ENCODE data around the gene PIK3CB. TPM values are rescaled to one million over a fixed set of nuclear protein-coding genes. Genes with fewer than 3 reads are reported as not detected.

PIK3CB gene
- total RNA-seq, 1 experiment from 2014 or later = 73.9 TPM

DNA sequence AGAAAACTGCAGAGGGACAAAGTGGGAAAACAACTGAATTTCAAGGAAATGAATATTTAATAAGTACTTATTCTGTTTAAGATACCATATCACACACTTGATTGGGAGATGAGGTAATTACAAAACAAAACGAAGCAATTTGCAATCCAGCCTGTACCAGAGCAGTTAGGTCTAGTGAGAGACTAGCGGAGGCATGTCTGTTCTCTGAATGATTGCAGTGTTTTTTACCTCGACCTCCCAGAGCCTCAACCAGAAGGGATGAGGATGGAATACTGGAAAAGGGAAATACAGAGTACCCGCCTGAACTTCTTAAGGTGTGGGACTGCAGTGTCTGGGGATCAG lies 59.5 kb downstream of the PIK3CB start:
- Histone ChIP-seq H3K9me3 (ENCODE audit: control insufficient read depth, insufficient read depth, low read depth, low read length) (no peaks in the 10 kb centered on the region), H3K27ac (ENCODE audit: low read length) (peak overlapping the region; percentile 50), H3K27me3 (ENCODE audit: control insufficient read depth, insufficient read depth, low read length) (no peaks in the 10 kb centered on the region), H3K36me3 (ENCODE audit: control insufficient read depth, insufficient read depth, low read length) (no peaks in the 10 kb centered on the region), H3K4me1 (ENCODE audit: control insufficient read depth, insufficient read depth, low read length) (peaks cover 14% of the 10 kb centered on the region), H3K4me3 (ENCODE audit: low read depth in 2 of 2, low read length in 2 of 2) (no peak overlapping the region)
- DNase-seq (ENCODE audit: low read depth, low spot score) = no peak
- TF ChIP-seq TCF7L2 (IDR thresholded peaks at IDR 0.05; ENCODE audit: low read depth, low read length) (no peak), POLR2AphosphoS5 (IDR thresholded peaks at IDR 0.05; ENCODE audit: low read depth, low read length) (no peak), SIN3A (IDR thresholded peaks at IDR 0.05; ENCODE audit: borderline replicate concordance, insufficient read depth, low read depth, low read length) (no peak), CTCF (IDR thresholded peaks at IDR 0.05) (no peak)
- TF ChIP-seq, protein P1, sequence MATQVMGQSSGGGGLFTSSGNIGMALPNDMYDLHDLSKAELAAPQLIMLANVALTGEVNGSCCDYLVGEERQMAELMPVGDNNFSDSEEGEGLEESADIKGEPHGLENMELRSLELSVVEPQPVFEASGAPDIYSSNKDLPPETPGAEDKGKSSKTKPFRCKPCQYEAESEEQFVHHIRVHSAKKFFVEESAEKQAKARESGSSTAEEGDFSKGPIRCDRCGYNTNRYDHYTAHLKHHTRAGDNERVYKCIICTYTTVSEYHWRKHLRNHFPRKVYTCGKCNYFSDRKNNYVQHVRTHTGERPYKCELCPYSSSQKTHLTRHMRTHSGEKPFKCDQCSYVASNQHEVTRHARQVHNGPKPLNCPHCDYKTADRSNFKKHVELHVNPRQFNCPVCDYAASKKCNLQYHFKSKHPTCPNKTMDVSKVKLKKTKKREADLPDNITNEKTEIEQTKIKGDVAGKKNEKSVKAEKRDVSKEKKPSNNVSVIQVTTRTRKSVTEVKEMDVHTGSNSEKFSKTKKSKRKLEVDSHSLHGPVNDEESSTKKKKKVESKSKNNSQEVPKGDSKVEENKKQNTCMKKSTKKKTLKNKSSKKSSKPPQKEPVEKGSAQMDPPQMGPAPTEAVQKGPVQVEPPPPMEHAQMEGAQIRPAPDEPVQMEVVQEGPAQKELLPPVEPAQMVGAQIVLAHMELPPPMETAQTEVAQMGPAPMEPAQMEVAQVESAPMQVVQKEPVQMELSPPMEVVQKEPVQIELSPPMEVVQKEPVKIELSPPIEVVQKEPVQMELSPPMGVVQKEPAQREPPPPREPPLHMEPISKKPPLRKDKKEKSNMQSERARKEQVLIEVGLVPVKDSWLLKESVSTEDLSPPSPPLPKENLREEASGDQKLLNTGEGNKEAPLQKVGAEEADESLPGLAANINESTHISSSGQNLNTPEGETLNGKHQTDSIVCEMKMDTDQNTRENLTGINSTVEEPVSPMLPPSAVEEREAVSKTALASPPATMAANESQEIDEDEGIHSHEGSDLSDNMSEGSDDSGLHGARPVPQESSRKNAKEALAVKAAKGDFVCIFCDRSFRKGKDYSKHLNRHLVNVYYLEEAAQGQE (IDR thresholded peaks at IDR 0.05; ENCODE audit: insufficient read depth in 1 of 2, low read depth in 2 of 2, low read length in 1 of 2) = no peak
- in situ Hi-C loops (cut with HindIII; ENCODE audit: low pct_unique_long_range_greater_than_20kb, low sequenced_read_pairs) = no loop called here
- BruUV-seq (replicated peaks) = no TSS peak
- intact Hi-C loops (cut with micrococcal nuclease; ENCODE audit: unreplicated experiment) = no loop called here
- ChIA-PET POLR2A (no interaction called here), CTCF (interaction anchor here (1.5 kb wide), 1 partner anchor 141 kb away, joined by 5 read pairs; no protein-coding TSS in a partner anchor)
- ATAC-seq = no peak

- BruUV-seq (replicated peaks) = no TSS peak
- CTCF ChIA-PET = interaction anchor here (1.5 kb wide), 1 partner anchor 141 kb away, joined by 5 read pairs; no protein-coding TSS in a partner anchor
Observed at GRCh38 chr3:138774529-138775253, 60.0 kb downstream of the PIK3CB start.

More at GRCh38 chr3:138774529-138775253, 60.0 kb downstream of the PIK3CB start:
- TF ChIP-seq SIN3A (IDR thresholded peaks at IDR 0.05; ENCODE audit: borderline replicate concordance, insufficient read depth, low read depth, low read length) = no peak
- TF ChIP-seq TCF7L2 (IDR thresholded peaks at IDR 0.05; ENCODE audit: low read depth, low read length) = no peak
- TF ChIP-seq, protein P1 (IDR thresholded peaks at IDR 0.05; ENCODE audit: insufficient read depth in 1 of 2, low read depth in 2 of 2, low read length in 1 of 2) = no peak
- TF ChIP-seq CTCF (IDR thresholded peaks at IDR 0.05) = no peak
- TF ChIP-seq POLR2AphosphoS5 (IDR thresholded peaks at IDR 0.05; ENCODE audit: low read depth, low read length) = no peak
- POLR2A ChIA-PET = no interaction called here
- no peaks in the 10 kb centered on the region for H3K36me3 ChIP-seq (ENCODE audit: control insufficient read depth, insufficient read depth, low read length)
- intact Hi-C loops (cut with micrococcal nuclease; ENCODE audit: unreplicated experiment) = no loop called here
- peaks cover 1% of the 10 kb centered on the region; the same call in 1 of the 2 replicates for H3K9me3 ChIP-seq (ENCODE audit: control insufficient read depth, insufficient read depth, low read depth, low read length)
- ATAC-seq (peak; percentile 94), DNase-seq (ENCODE audit: low read depth, low spot score) (peak; percentile 90)
- H3K4me3 ChIP-seq (ENCODE audit: low read depth in 2 of 2, low read length in 2 of 2) = no peak overlapping the region
- H3K4me1 ChIP-seq (ENCODE audit: control insufficient read depth, insufficient read depth, low read length) = peaks cover 14% of the 10 kb centered on the region
- no peaks in the 10 kb centered on the region for H3K27me3 ChIP-seq (ENCODE audit: control insufficient read depth, insufficient read depth, low read length)
- in situ Hi-C loops (cut with HindIII; ENCODE audit: low pct_unique_long_range_greater_than_20kb, low sequenced_read_pairs) = no loop called here
- peak overlapping the region; percentile 50 for H3K27ac ChIP-seq (ENCODE audit: low read length)
